ENCODE data around the gene IMMP2L. TPM values are rescaled to one million over a fixed set of nuclear protein-coding genes. Genes with fewer than 3 reads are reported as not detected.

IMMP2L gene
- total and polyA plus RNA-seq, 2 of the 4 experiments (the other 2 are of a cell fraction): 5.8 to 9.3 TPM

DNA sequence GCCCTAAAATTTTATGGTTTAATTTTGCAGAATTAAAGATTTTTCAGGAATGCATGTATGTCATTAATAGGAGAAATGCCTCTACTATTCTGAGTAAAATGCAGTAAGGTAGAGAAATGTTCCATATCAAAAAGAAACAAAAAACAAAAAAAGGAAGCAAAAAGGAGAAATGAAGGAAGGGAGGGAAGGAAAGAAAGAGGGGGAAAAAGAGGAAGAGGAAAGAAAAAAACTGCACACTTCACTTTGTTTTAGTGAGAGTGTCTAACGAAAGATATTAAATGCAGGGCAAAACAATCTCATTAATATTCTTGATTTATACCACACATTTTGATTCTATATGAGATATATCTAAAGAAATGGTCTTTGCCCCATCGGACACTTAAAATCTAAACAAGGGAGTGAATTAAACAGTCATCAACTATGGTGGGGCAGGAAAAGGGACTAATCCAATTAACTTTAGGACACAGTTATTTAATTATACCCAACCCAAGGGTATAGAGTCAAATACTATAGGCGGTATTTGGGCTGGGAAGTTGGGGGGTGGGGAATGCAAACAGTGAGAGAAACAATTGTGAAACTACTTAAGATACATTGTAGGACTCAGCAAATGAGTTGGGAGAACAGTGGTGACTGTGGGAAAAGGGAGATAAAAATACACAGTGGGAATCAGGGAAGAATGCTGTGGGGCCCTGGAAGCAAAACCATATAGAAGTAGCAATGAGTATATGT is 27.0 kb downstream of the IMMP2L start:
- intact Hi-C loops (cut with micrococcal nuclease): no loop called here

More for the DNA sequence above, 27.0 kb downstream of the IMMP2L start:
- in situ Hi-C loops (cut with MboI; ENCODE audit: low sequenced_read_pairs): no loop called here
- Histone ChIP-seq H4K8ac (ENCODE audit: low read depth in 2 of 2, low read length in 2 of 2) (no peak overlapping the region), H2BK5ac (ENCODE audit: low read depth, low read length, poor library complexity, severe bottlenecking) (no peak overlapping the region), H2AK5ac (ENCODE audit: low read depth, low read length) (no peak overlapping the region), H3K18ac (ENCODE audit: low read depth, low read length) (no peak overlapping the region), H3K4me2 (ENCODE audit: low read depth, low read length) (no peak overlapping the region), H3K27me3 (ENCODE audit: control insufficient read depth, insufficient read depth, low read length) (no peaks in the 10 kb centered on the region), H2BK20ac (ENCODE audit: low read depth, low read length) (no peak overlapping the region), H3K27ac (ENCODE audit: insufficient read depth, low read length) (no peak overlapping the region), H3K56ac (ENCODE audit: extremely low read depth, insufficient read depth, low read length) (no peak overlapping the region), H2AFZ (replicated peaks; ENCODE audit: low read length, poor library complexity) (no peak overlapping the region), H3K4me1 (ENCODE audit: control insufficient read depth, insufficient read depth, low read length) (no peaks in the 10 kb centered on the region), H2AK9ac (replicated peaks; ENCODE audit: low read depth, low read length, poor library complexity) (no peak overlapping the region), H2BK120ac (ENCODE audit: low read depth, low read length) (no peak overlapping the region), H4K91ac (ENCODE audit: insufficient read depth, low read depth, low read length) (no peak overlapping the region), H3K9ac (ENCODE audit: low read depth, low read length) (no peak overlapping the region), H3K4ac (ENCODE audit: low read depth, low read length) (no peak overlapping the region), H3K23ac (ENCODE audit: low read depth, low read length) (no peak overlapping the region), H4K20me1 (ENCODE audit: insufficient read depth, low read length) (no peaks in the 10 kb centered on the region), H3K36me3 (ENCODE audit: control insufficient read depth, insufficient read depth, low read length) (no peaks in the 10 kb centered on the region), H3K4me3 (ENCODE audit: insufficient read depth, low read depth, low read length) (no peak overlapping the region), H4K5ac (ENCODE audit: low read depth, low read length) (no peak overlapping the region), H3K9me3 (ENCODE audit: control insufficient read depth, insufficient read depth, low read length) (no peaks in the 10 kb centered on the region), H2BK15ac (ENCODE audit: low read depth, low read length) (no peak overlapping the region), H3K79me1 (ENCODE audit: low read depth in 1 of 2, low read length in 2 of 2) (no peaks in the 10 kb centered on the region), H3K9me1 (ENCODE audit: insufficient read depth, low read length) (no peaks in the 10 kb centered on the region), H3K14ac (replicated peaks; ENCODE audit: low read depth, low read length) (no peak overlapping the region)
- ATAC-seq (ENCODE audit: low read depth): no peak
- CTCF ChIA-PET: no interaction called here
- TF ChIP-seq CTCF (conservative IDR thresholded peaks at IDR 0.05; ENCODE audit: low read depth, low read length) (no peak), NFE2L2 (IDR thresholded peaks at IDR 0.05; ENCODE audit: low read depth, low read length) (no peak), FOS (IDR thresholded peaks at IDR 0.05; ENCODE audit: low read depth, low read length) (no peak), MAZ (IDR thresholded peaks at IDR 0.05; ENCODE audit: borderline replicate concordance, low read depth, low read length) (no peak), CHD1 (IDR thresholded peaks at IDR 0.05; ENCODE audit: low read depth, low read length) (no peak), RCOR1 (IDR thresholded peaks at IDR 0.05; ENCODE audit: insufficient replicate concordance, low read length) (no peak), RAD21 (IDR thresholded peaks at IDR 0.05; ENCODE audit: low read length) (no peak), RFX5 (IDR thresholded peaks at IDR 0.05; ENCODE audit: low read depth, low read length) (no peak), POLR2A (IDR thresholded peaks at IDR 0.05; ENCODE audit: low read depth, low read length) (no peak), SMC3 (IDR thresholded peaks at IDR 0.05; ENCODE audit: low read depth, low read length) (no peak), MXI1 (IDR thresholded peaks at IDR 0.05; ENCODE audit: borderline replicate concordance, low read depth, low read length) (no peak)
- TF ChIP-seq, protein P1, sequence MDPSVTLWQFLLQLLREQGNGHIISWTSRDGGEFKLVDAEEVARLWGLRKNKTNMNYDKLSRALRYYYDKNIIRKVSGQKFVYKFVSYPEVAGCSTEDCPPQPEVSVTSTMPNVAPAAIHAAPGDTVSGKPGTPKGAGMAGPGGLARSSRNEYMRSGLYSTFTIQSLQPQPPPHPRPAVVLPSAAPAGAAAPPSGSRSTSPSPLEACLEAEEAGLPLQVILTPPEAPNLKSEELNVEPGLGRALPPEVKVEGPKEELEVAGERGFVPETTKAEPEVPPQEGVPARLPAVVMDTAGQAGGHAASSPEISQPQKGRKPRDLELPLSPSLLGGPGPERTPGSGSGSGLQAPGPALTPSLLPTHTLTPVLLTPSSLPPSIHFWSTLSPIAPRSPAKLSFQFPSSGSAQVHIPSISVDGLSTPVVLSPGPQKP (IDR thresholded peaks at IDR 0.05; ENCODE audit: borderline replicate concordance, low read depth, low read length): no peak
- POLR2A ChIA-PET (ENCODE audit: unreplicated experiment): no interaction called here
- BruUV-seq (replicated peaks): no TSS peak
- dilution Hi-C loops (cut with HindIII; ENCODE audit: low sequenced_read_pairs, unreplicated experiment): no loop called here
- no peak for DNase-seq
- WGBS, 2 experiments (ENCODE audit: extremely low coverage in 2 of 2, insufficient read length in 1 of 2): no CpG with 5 or more reads among the region's 3 CpGs
